HG03196 (cell line): Measurements from ENCODE around the gene RANBP3.
"Not testable (repeated sequence)": the region's sequence is repeated elsewhere in the genome, so short reads cannot be mapped to it uniquely, and the experiment has no call there.

Experiments used
- ATAC-seq: cut with Tn5 transposase; IDR thresholded peaks from one replicate; pipeline ENCODE4 v1.9.1; 2021; ENCODE audit not compliant: unreplicated experiment

RANBP3 gene

DNA sequence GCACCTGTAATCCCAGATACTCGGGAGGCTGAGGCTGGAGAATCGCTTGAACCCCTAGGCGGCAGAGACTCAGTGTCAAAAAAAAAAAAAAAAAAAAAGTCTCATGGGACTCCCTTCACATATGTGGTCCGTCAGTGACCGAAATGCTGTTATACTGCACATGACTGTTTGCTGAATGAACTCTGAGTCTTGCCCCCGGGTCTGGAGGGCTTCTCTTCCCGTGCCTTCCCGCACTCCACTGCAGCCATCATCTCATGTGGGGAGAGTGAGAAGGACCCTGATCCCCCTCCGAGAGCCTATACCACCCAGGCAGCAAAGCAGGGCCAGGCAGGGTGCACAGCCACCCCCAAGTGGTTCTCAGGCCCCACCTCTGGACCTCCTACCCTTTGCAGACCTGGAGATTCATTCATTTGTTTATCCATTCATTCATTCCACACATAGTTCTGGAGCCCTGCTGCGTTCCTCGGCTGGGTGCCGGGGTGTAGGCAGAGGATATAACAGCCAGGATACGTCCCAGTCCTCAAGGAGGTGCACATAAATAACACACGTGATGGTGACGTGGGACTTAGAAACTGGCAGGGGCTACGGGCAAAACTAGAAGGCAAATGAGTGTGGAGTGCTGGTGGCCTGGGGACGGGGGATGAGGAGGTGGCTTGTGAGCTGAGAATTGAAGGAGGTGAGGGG is 88.5 kb downstream of the RANBP3 start:
- ATAC-seq = no peak

DNA sequence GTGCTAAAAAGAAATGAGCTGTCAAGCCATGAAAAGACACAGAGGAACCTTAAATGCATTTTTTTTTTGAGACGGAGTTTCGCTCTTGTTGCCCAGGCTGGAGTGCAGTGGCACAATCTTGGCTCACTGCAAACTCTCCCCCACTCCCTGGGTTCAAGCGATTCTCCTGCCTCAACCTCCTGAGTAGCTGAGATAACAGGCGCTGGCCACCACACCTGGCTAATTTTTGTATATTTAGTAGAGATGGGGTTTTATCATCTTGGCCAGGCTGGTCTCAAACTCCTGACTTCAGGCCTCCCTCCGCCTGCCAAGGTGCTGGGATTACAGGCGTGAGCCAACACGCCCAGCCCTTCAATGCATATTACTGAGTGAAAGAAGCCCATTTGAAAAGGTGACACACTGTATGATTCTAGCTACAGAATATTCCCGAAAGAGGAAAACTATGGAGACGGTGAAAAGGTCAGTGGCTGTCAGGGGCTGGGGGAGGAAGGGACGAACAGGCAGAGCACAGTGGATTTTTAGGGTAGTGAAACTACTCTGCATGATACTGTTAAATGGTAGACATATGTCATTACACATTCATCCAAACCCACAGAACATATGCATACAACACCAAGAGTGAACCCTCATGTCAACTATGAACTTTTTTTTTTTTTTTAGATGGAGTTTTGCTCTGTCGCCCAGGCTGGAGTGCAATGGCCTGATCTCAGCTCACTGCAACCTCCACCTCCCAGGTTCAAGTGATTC is 93.7 kb downstream of the RANBP3 start:
- ATAC-seq = not testable (repeated sequence)

DNA sequence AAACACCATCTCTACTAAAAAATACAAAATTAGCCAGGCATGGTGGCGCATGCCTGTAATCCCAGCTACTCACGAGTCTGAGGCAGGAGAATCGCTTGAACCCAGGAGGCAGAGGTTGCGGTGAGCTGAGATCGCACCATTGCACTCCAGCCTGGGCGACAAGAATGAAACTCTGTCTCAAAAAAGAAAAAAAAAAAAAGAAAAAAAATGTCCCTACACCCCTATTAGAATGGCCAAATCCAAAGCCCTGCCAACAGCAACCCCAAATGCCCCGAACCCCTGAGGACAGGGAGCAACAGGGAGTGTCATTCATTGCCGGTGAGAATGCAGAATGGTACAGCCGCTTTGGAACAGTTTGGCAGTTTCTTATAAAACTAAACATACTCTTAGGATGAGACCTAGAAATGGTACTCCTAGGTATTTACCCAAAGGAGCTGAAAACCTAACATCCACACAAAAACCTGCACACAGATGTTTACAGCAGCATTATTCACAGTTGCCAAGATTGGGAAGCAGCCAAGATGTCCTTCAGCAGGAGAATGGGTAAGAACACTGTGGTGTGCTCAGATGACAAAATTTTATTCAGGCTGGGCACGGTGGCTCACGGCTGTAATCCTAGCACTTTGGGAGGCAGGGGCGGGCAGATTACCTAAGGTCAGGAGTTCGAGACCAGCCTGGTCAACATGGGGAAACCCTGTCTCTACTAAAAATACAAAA is 94.6 kb downstream of the RANBP3 start:
- not testable (repeated sequence) for ATAC-seq

DNA sequence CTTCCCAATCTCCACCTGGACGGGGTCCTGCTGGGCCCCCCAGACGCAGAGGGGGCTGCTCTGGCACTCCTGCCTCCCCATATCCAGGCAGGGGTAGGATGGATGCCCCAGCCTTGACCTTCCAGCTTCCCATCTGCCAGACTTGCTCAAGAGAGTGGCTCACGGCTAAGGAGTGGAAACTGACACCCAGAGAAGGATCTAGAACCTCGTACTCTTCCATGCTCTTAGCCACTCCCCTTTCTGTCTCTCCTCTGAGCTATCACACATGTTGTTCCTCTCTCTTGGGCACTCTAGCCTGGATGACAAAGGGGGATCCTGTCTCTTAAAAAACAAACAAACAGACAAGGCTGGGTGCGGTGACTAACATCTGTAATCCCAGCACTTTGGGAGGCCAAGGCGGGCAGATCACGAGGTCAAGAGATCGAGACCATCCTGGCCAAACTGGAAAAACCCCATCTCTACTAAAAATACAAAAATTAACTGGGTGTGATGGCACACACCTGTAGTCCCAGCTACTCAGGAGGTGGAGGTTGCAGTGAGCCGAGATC is 95.4 kb downstream of the RANBP3 start:
- no peak for ATAC-seq

DNA sequence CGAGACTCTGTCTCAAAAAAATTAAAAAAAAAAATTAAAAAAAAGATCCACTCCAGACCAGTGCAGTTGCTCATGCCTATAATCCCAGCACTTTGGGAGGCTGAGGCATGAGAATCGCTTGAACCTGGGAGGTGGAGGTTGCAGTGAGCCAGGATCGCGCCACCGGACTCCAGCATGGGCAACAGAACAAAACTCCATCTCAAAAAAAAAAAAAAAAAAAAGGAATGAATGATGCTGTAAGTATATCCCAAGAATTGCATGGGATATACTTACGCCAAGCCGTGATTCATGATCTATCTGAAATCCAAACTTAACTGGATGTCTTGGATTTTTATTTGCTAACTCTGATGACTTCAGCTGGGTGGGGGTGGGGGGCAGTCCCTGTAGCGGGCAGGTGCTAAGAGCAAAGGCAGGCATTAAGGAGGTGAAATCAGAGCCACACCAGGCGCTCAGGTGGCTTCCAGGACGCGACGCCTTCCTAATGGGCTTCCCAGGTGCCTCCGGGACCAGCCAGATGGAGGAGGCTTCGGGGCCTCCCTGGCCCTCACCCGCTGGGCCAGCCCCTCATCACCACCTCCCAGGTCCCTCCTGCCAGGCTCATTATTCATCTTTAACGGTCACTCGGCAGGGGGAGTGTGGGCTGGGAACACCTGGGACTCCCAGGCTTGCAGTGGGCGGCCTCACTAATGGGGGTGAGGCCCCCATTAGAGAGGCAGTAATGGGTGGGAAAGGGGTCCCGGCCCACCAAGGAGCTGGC is 96.2 kb downstream of the RANBP3 start:
- no peak for ATAC-seq

DNA sequence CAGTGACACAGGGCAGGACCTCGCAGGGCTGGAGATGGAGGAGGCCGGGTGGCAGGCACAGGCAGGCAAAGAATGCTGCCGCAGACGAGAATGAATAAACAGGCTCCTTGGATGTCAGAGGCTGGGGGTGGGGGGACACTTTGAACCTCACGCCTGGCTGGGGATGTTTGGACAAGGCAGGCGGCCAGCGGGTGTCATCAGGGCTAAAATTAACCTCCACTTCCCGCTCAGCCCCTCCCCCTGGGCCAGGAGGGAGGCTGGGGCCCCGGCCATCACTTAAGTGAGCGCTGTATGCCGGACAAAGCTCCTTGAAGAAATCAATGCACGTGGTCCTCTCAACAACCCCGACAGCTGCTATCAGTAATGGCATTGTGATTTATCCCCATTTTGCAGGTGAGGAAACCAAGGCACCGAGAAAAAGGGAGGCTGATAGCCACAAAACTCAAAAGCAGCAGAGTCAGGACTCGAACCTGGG is 97.3 kb downstream of the RANBP3 start:
- no peak for ATAC-seq

DNA sequence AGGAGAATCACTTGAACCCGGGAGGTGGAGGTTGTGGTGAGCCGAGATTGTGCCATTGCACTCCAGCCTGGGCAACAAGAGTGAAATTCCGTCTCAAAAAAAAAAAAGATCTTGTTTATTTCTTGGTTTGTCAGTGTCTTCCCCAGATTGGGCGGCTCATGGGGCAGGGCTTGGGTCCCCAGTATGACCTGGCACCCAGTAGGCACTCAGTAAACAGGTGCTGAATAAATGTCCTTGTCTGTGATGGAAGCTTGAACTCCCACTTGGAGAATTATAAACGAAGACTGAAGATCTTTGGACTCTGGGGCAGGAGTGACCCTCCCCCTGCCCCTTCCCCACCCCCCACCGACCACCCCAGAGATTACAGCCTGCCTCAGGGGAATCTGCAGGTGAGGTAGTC is 97.7 kb downstream of the RANBP3 start:
- no peak for ATAC-seq

DNA sequence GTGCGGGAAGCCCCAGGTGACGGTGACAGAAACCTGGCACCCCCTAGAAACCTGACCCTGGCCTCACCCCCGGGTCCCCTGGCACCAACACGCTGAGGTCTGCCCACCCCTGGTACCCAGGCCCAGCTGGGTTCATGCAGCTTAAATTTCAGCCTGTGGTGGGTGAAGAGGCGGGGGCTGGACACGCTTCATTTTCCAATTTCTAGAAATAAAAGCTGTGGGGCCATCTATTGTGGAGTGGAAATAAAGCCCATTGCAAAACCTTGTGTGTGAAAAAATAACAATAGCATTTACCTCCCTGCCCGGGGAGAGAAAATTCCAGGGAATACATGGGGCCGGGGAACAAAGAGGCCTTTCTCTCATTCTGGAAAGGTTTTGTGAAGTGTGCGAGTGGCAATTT is 100.1 kb downstream of the RANBP3 start:
- ATAC-seq = no peak

DNA sequence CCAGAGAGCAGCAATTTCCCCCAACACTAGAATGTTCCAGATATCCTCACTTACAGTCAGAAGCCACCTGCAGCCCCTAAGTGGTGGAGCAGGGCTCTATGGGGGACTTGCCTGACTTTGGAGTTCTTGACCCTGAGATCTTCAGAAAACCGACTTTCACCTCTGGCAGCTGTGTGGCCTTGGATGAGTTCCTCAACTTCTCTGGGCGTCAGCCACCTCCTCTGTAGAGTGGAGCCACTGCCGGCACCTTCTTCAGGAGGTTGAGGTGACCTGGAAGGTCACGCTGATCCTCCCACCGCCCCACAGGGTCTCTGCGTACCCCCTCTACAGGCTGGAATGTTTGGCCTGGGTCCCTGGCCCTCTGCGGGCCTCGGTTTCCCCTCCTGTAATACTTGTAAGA is 100.5 kb downstream of the RANBP3 start:
- ATAC-seq = no peak

DNA sequence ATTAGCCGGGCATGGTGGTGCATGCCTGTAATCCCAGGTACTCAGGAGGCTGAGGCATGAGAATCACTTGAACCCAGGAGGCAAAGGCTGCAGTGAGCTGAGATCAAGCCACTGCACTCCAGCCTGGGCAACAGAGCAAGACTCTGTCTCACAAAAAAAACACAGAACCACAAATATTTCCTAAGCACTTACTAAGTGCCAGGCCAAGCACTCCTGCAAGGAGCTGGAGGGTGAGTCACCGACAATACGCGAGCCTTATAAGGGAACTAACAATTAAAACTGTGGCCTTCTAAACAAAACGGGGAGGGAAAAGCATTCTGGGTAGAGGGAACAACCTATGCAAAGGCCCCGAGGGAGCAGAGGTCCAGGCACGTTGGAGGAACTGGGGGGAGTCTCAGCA is 103.4 kb downstream of the RANBP3 start:
- not testable (repeated sequence) for ATAC-seq

DNA sequence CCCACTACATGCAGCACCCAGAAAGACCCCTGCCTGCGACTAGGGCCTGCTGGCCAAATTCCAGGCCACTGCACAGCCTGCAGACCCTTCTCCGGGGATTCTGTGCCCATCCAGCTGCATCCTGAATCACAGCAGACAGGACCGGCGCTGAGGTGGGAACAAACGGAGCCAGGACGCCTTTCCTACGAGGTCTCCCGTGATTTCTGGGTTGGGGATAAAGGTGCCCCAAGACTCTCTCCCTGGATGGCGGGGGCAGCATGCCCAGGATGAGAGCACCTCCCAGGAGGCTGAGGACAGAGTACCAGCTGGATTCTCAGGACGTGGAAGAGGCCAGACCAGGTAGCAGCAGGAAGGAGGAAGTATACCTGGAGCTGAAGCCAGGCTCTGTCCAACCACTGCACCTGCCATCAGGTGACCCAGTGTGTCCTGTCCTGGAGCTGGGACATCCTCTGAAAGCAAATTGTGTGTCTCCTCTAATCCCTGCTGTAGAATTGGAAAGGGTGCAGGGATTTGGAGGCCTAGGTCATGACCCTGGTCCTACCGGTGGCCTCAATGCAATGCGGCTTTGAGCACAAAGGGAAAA is 104.2 kb downstream of the RANBP3 start:
- ATAC-seq = no peak

DNA sequence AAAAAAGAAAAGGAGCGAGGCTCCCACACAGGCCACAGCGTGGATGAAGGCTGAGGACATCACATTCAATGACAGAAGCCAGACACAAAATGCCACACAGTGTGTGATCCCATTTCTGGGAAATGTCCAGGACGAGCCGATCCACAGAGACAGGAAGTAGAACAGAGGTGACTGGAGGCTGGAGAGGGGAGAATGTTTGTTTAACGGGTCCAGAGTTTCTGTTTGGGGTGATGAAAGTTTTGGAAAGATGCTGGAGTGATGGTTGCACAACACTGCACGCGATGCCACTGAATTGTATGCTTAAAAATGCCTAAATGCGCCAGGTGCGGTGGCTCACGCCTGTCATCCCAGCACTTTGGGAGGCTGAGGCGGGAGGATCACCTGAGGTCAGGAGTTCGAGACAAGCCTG is 107.0 kb downstream of the RANBP3 start:
- ATAC-seq = no peak

DNA sequence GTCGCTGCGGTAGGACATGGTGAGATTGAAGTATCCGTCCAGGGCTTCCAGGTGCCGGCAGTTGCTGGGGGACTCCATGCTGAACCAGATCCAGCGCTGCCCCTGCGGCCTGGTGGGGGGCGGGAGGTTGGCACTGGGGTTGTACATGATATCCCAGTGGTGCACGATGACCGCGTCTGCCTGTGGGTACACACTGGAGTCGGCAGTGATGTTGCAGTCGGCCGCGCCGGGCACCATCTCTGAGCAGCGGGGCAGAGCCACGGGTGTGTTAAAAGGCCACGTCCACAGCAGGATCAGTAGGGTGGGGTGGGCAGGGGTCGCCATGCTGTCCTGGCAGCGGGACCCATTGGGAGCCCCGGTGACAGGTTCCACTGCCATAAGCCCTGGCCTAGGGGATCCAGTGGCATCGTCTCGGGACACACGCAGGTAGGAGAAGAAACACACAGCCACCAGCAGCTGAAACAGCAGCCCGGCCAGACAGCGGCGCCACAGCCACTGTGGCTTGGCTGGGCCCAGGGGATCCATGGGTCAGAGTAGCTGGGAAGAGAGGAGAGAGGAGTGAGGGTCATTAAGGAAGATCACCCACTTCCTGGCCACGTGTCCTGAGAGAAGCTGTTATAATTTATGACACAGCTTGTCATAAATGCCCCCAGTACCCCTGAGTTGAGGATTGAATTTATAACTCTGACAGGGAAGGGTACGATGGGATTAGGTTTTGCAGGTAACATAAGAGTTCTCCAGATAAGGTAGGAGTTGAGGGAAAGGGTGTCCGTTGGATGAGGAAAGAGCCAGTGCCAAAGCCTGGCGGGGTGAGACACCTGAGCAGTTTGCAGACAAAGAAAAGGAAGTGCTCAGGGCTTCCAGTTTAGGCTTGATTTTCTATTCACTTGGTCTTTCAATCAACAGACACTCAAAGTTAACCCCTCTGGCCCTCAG is 110.5 kb downstream of the RANBP3 start:
- no peak for ATAC-seq
